GM19395 (cell line): ENCODE measurements around the gene SELPLG.
"Not testable (repeated sequence)": the region's sequence is repeated elsewhere in the genome, so short reads cannot be mapped to it uniquely, and the experiment has no call there.

Experiments used
- ATAC-seq: cut with Tn5 transposase; IDR thresholded peaks from one replicate; pipeline ENCODE4 v1.9.1; 2021; ENCODE audit warnings: mild to moderate bottlenecking, moderate library complexity; ENCODE audit not compliant: unreplicated experiment

The SELPLG gene

DNA sequence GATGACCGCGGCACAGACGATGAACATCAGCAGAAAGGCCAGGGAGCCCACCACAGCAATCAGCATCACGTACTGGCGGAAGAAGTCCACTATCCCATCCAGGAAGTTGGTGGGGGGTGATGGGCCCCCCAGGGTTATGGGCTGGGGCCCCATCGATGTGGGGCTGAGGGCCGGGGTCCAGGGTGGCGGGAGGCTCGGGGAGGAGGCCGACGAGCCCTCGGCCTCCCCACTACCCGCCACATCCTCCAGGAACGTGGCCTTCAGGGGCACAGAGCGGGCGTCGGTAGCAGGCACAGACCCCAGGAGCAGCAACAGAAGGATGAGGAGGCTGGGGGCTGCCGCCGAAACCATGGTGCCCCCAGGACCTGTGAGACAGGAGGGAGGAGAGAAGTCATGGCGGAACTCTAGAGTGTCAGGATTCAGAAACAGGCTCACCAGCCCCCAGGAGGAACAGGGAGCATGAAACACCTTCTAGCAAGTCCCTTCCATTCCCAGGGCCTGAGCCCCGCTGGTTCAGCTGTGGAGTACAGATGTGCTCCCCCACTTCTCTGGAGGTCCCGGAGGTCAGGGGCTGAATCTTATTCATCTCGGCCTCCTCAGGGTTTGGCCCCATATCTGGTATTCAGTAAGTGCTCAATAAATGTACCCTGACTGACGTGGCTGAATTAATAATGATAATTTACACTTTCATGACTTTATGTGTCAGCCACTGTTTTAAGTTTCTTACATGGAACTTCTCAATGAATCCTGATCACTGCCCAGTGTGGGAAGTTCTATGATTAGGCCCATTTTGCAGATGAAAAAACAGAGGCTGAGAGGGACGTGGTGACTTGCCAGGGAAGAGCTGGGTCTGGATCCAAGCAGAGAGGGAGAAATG lies 41.4 kb downstream of the SELPLG start:
- no peak for ATAC-seq

DNA sequence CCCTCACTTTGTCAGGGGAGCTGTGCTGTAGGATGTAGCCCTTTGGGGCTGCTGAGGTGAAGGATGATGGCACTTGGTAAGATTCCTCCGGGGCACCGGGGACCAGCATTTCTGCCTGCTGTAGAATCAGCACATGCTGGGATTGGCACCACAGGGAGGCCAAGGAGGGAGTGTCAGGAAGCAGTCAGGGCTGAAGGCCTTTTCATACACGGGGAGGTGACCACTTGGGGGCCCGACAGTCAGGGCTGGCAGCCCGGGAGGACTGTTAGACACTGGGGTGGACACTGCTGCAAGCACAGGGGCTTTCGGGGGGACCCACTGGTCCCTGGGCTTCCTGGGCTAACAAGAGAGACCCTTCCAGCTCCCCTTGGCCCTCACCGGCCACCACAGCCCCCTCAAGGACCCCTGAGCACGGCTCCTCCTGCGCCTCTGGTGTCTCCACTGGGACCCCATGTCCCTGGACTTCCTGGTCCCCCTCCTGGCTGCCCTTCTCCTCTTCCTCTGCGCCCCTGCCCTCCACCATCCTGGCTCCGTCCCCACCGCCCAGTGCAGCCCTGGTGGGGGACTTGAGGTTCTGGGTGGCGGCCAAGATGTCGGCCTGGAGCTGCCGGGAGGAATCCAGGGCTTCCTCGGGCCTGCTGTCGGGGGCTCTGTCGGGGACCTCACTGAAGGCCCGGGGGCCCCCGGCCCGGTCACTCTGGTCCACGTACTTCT lies 42.3 kb downstream of the SELPLG start:
- ATAC-seq, result no peak

DNA sequence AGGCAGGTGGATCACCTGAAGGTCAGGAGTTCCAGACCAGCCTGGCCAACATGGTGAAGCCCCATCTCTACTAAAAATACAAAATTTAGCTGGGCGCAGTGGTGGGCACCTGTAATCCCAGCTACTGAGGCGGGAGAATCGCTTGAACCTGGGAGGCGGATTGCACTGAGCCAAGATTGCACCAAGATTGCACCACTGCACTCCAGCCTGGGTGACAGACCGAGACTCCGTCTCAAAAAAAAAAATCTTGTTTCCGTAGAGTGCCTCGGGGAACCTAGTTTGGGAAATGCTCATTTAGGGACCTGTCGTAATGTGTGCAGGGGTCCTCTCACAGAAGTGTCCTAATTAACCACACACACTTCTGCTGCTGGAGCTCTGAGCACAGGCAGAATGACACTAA lies 43.2 kb downstream of the SELPLG start:
- not testable (repeated sequence) for ATAC-seq

DNA sequence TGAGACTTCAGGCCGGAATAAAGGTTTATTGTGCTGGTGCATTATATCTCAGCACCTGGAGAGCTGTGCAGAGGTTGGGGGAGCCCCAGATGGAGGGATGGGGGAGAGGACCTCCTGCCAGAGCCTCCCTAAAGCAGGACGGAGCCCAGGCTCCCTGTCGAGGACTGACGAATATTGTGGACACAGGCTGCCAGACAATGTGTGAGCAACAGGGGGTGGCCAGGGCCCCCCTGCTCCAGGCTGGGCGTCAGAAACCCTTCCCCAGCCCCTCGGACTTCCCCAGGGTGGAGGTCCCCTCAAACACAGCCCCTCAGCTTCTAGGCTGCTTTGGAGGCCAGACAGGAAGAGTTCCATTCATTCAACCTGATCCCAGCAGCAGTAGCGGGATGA lies 43.9 kb downstream of the SELPLG start:
- ATAC-seq, result no peak

DNA sequence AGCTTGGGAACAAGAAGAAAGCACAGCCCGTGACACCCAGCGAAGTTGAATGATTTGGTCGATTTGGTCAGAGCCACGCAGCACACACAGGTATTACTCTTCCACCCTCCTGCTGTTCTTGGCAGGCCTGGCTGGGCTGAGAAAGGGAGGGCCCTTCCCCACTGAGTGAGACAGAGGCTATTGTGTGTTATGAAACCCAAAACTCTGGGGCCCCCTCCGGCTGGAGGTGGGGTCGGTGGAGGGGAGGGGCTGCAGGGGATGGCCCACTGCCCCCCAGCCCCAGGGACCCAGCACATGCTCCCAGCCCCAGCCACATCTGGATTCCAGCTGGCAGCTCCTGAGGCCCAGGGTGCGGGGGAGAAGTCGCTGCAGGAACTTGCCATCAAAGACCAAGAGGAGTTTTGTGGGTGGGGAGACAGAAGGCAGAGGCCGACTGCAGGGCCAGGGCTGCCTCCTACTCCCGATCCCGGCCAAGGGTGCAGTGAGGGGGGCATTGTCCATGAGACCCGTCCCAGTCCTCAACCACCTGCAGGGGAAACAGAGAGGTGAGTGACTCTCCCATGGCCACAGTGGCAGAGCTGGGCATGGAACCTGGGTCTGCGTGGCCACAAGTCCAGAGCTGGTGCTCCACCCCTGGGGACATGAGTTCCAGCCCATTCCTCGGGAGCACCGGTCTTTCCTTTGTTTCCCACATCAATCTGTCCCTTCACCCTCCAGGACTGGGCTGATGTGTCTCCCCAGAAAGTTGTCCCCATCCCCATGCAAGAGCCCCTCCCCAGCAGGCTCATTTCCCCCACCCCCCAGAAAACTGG lies 44.5 kb downstream of the SELPLG start:
- no peak for ATAC-seq

DNA sequence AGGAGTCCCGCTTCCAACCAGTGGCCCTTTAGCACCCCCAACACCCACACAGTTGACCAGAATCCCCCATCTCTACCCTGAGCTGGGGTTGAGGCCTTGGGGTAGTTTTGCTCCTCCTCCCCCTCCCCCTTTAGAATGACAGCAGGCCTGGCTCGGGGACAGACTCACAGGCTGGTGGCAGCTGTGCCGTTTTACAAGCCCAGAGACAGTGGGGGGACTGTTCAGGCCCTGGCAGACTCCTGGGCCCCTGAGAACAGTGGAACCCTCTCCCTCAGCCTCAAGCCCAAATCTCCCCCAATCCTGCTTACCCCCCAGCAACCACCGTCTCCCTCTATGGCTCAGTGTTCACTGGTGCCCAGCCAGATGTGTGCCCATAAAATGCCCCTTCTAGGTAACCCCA lies 45.9 kb downstream of the SELPLG start:
- ATAC-seq, result no peak

DNA sequence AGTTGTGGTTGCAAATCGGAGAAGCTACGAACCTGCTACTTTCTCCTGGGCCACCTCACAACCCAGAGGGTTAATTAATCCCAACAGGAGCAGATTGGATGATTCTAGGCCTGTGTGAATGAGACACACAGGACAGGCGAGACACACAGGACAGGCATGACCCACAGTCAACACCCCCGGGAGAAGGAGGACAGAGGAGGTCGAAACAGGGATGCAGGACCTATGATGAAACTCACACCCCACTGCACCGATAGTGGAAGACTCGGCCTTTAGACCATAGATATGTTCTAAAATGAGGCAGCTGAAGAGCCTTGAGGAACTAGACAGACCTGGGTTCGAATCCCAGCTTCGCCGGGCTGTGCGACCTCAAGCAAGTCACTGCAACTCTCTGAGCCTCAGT lies 47.4 kb downstream of the SELPLG start:
- no peak for ATAC-seq

DNA sequence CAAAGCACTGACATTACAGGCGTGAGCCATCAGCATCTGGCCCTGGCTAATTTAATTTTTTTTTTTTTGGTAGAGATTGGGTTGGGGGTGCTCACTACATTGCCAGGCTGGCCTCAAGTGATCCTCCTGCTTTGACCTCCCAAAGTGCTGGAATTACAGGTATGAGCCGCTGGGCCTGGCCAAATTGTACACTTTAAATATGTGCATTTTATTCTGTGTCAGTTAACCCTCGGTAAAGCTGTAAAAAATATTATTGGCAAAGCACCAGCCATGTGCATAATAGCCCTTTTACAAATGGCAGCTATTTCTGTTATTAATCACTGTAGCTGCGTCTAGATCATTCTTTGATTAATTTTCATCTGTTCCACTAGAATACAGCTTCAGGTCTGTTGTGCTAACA lies 47.8 kb downstream of the SELPLG start:
- no peak for ATAC-seq

DNA sequence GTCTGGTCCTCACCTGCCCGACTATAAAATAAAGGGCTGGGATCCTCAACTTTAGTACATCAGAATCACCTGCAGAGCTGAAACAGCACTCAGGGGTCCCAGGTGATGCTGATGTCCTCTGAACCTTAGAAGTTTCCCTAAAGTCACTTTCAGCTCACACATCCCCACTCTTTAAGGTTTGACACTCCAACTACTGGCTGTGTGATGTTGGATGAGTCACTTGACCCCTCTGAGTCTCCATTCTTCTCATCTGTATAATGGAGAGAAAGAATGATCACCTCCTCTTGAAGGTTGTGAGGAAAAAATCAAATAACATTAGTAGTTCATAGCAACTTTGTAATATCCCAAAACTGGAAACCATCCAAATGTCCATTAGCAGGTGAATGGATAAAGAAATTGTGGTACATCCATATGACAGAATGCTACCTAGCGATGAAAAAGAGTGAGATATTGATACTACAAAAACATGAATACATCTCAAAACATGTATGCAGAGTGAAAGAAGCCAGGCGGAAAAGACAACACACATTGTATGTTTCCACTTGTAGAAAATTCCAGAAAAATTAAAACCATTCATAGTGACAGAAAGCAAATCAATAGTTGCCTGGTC lies 49.1 kb downstream of the SELPLG start:
- ATAC-seq, result no peak

DNA sequence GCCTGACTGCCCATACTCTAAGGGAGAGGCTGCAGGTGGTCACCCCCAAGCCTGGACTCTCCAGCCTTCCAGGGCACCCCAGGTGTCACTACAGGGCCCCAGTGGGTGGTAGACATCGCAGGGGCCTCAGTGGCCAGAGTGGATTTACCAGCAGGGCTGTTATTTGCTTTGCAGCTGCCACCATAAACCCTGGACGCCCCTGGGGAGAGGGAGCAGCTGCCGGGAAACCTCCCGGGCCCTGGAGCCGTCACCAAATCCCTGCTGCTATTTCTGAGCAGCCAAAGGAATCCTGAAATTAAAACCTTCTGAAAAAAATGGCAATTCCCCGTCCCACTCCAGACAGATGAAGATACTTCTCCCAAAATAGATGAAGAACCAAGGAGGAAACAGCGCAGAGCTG lies 49.7 kb downstream of the SELPLG start:
- no peak for ATAC-seq

DNA sequence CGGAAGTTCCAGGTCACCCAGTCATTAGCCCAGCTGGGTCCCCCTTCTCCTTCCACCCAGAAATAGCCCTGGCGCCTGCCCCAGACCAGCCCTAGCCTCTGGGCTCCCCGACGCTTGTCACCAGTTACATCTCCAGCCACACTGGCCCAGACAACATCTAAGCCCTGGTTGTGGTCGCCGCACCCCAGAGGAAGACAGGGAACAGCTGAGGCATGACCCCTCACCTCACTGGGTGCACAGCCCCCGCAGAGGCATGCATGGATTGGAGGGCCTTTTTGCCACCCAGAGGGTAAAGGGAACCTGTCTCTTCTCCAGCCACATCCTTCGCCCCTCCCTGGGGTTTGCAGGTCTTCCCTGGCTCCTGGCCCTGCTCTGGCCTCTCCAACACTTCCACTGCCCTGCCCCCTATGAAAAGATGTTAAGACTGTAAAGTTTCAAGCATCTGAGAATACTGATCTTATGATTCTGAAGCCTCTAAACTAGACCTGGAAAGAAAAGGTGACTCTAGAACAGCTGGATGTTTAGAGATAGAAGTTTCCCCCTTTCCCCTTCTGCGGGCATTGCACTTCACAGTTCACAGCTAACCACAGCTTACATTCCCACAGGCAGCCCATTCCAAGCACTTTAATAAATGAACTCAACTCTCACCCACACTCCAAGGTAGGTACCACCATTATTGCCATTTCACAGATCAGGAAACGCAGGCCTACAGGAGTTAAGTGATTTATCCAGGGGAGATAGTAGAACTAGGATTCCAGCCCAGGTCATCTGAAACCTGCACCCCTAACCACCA lies 50.5 kb downstream of the SELPLG start:
- no peak for ATAC-seq

DNA sequence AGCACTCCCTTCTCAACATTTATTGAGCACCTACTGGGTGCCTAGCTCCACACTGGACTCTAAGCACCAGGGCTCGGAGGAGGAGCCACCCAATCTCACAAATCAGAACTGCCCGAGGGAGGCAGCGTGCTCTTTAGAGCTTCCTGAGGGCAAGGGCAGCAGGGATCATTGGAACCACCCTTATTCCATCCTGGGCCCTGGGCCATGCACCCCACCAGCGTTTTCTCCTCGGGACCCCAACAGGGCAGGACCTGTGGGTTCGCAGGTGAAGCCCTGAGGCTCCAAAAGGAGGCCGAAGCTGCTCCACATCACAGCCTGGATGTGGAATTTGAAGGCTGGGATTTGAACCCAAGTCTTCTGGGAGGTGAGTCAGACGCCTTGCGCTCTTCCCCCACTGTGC lies 51.2 kb downstream of the SELPLG start:
- no peak for ATAC-seq

DNA sequence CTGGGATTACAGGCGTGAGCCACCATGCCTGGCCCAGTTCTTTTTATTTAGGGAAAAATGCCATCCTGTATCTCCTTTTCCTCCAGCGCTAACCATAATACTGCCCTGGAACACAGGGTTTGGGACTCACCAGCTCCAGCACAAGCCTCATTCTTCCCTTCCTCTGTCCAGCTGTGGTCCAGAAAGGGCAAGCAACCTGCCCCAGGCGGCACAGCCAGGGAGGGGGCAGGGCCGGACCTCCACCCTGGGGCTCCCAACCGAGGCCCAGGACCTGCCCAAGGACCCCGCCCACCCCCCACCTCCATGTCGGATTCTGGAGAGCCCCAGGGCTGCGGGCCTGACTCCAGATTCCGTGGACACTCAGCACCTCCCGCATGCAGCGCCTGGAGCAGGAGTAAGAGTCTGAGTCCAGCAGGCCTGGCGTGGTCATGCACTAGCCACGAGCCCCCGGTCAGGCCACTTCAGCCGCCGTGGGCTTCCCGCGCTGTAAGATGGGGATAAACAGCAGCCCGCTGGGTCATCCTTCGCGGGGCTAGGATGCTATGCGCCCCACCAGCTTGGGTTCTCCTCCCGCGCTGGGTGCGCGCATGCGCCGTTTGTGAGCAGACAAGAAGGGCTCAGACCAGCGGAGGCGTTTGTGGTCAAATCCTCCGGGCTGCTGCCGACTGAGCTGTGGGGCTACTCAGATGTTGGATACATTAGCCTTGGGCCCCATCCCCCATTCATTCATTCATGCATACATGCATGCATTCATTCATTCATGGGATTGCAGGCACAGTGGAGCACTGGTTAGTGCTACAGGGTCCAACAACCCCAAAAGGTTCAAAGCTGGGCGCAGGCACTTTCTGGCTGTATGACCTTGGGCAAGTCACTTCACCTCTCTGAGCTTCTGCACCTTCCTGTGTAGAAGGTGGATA lies 52.1 kb downstream of the SELPLG start:
- no peak for ATAC-seq

DNA sequence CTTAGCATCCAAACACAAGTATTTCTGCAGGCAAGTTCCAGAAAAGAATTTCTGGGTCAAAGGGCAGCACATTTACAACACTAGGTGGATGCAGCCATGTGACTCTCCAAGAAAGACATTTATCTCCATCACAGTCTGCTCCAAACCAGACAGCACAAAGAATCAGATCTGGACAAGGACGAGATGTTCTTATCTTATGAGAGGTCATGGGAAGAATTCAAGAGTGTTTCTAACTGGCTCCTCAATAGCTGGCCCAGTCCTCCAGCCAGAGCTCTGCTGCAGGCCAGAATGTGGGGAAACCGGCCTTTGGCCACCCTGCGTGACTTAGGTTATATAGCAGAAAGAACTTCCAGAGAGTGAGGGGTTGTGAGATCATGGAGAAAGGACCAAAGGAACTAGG lies 53.2 kb downstream of the SELPLG start:
- ATAC-seq, result no peak

DNA sequence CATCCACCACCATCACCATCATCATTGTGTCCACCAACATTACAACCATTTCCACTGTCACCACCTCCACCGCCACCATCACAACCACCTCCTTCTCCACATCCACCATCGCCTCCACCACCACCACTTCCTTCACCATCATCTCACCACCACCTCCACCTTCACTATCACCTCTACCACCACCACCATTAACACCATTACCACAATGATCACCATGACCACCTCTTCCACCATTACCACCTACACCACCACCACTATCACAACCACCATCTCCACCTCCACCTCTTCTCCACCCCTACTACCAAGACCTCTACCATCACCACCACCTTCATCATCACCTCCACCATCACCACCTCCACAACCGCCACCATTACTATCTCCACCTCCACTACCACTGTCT lies 54.9 kb downstream of the SELPLG start:
- ATAC-seq, result no peak

DNA sequence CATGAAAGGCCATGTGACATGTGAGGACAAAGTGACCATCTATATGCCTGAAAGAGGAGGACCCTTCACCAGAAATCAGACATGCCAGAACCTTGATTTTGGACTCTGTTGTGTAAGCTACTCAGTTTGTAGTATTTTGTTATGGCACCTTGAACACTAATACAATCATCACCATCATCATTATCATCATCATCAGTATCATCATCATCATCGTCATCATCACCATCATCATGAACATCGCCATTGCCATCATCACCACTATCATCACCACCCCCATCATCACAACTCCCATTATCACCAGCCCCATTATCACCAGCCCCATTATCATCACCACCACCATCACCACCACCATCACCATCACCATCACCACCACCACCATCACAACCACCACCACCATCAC lies 55.4 kb downstream of the SELPLG start:
- ATAC-seq, result no peak

DNA sequence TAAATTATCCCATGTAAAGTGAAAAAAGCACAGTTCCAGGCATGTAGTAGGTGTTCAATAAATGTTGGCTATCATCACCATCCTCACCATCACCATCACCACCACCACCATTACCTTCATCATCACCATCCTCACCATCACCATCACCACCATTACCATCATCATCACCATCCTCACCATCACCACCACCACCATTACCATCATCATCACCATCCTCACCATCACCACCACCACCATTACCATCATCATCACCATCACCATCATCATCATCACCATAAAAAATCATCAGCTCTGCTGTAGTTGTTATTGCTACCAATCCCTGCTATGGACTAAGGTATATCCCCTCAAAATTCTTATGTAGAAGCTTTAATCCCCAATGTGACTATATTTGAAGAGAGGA lies 56.2 kb downstream of the SELPLG start:
- no peak for ATAC-seq

DNA sequence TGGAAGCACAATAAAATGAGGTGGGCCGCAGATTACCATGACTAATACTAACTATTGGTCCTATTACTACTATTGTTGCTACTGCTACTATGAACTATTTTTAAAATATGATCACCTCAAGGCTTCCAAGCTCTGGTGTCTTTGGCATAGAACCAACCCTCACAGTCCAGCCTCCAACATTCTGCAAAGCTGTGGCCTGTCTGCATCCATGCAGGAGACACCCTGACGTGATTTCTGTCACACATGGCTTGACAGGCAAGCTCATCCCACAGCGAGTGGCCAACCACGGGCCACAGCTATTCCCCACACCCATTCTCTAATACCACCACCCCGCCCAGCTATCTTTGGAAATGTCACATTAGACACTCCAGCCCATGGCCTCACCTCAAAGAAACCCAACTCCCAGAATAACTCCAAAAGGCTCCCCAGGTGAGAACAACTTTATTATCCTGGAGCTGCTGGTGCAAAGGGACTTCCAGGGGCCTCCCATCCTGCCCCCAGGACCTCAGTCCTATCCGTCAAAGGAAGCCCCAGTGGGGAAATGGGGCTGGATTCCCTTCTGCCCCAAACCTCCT lies 56.9 kb downstream of the SELPLG start:
- ATAC-seq, result no peak
